ENCODE results near the gene TMBIM4. TPM values are rescaled to one million over a fixed set of nuclear protein-coding genes. Genes with fewer than 3 reads are reported as not detected.
A peak's percentile ranks its signal among the peaks of the same experiment; 100 is the strongest.

TMBIM4 gene
- total RNA-seq, 1 donor from 2014 or later: 34.1 TPM

- Mint-ChIP-seq H3K27ac (ENCODE audit: unreplicated experiment) (no peak overlapping the region), H3K9me3 (ENCODE audit: low read depth) (no peaks in the 10 kb centered on the region), H3K4me1 (ENCODE audit: low read depth) (peaks cover 8% of the 10 kb centered on the region), H3K27me3 (ENCODE audit: low read depth) (peaks cover 1% of the 10 kb centered on the region), H3K36me3 (ENCODE audit: low read depth) (peaks cover 2% of the 10 kb centered on the region), H3K4me3 (ENCODE audit: unreplicated experiment) (no peak overlapping the region)
- TF ChIP-seq, protein P1, sequence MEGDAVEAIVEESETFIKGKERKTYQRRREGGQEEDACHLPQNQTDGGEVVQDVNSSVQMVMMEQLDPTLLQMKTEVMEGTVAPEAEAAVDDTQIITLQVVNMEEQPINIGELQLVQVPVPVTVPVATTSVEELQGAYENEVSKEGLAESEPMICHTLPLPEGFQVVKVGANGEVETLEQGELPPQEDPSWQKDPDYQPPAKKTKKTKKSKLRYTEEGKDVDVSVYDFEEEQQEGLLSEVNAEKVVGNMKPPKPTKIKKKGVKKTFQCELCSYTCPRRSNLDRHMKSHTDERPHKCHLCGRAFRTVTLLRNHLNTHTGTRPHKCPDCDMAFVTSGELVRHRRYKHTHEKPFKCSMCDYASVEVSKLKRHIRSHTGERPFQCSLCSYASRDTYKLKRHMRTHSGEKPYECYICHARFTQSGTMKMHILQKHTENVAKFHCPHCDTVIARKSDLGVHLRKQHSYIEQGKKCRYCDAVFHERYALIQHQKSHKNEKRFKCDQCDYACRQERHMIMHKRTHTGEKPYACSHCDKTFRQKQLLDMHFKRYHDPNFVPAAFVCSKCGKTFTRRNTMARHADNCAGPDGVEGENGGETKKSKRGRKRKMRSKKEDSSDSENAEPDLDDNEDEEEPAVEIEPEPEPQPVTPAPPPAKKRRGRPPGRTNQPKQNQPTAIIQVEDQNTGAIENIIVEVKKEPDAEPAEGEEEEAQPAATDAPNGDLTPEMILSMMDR (IDR thresholded peaks at IDR 0.05): peak; percentile 32
- no peak for DNase-seq (ENCODE audit: low spot score)
Measured at GRCh38 chr12:66149702-66150398, 19.9 kb downstream of the TMBIM4 start.

- Mint-ChIP-seq H3K27me3 (ENCODE audit: low read depth) (no peaks in the 10 kb centered on the region), H3K4me3 (ENCODE audit: unreplicated experiment) (no peak overlapping the region), H3K4me1 (ENCODE audit: low read depth) (peaks cover 12% of the 10 kb centered on the region), H3K36me3 (ENCODE audit: low read depth) (peaks cover 18% of the 10 kb centered on the region), H3K9me3 (ENCODE audit: low read depth) (peaks cover 13% of the 10 kb centered on the region), H3K27ac (ENCODE audit: unreplicated experiment) (peak overlapping the region; percentile 68)
- TF ChIP-seq, protein P1 (IDR thresholded peaks at IDR 0.05): peak; percentile 82
- no peak for DNase-seq (ENCODE audit: low spot score)
Measured at GRCh38 chr12:66144791-66145754, 24.7 kb downstream of the TMBIM4 start.

GRCh38 chr12:66143868-66144267, 25.9 kb downstream of the TMBIM4 start:
- no peak for DNase-seq (ENCODE audit: low spot score)
- no peak overlapping the region for H3K27ac Mint-ChIP-seq (ENCODE audit: unreplicated experiment)
- TF ChIP-seq, protein P1 (IDR thresholded peaks at IDR 0.05): no peak
- no peaks in the 10 kb centered on the region for H3K27me3 Mint-ChIP-seq (ENCODE audit: low read depth)
- H3K9me3 Mint-ChIP-seq (ENCODE audit: low read depth): peaks cover 16% of the 10 kb centered on the region
- H3K36me3 Mint-ChIP-seq (ENCODE audit: low read depth): peaks cover 20% of the 10 kb centered on the region
- no peak overlapping the region for H3K4me3 Mint-ChIP-seq (ENCODE audit: unreplicated experiment)
- H3K4me1 Mint-ChIP-seq (ENCODE audit: low read depth): peaks cover 12% of the 10 kb centered on the region

DNA sequence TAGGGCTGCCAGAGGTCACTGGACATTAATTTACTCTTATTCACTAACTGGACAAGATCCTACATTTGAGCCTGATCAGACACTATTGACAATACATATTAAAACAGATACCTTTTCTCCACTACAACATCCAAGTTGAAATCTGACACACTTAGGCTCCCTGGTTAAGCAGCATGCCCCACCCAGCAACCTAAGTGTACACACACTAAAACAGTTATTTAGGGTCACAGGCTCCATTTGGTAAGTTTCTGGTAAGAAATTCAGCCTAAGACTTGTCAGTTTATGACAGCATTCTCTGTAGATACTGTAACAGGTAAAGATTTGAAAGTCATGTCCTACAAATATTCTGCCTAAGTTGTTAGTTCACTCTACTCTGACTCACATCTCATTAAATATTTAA, 27.0 kb downstream of the TMBIM4 start:
- peaks cover 16% of the 10 kb centered on the region for H3K9me3 Mint-ChIP-seq (ENCODE audit: low read depth)
- no peak overlapping the region for H3K4me3 Mint-ChIP-seq (ENCODE audit: unreplicated experiment)
- no peak for DNase-seq (ENCODE audit: low spot score)
- H3K27me3 Mint-ChIP-seq (ENCODE audit: low read depth): no peaks in the 10 kb centered on the region
- peaks cover 21% of the 10 kb centered on the region for H3K36me3 Mint-ChIP-seq (ENCODE audit: low read depth)
- no peak overlapping the region for H3K27ac Mint-ChIP-seq (ENCODE audit: unreplicated experiment)
- TF ChIP-seq, protein P1 (IDR thresholded peaks at IDR 0.05): no peak
- H3K4me1 Mint-ChIP-seq (ENCODE audit: low read depth): peaks cover 8% of the 10 kb centered on the region

- no peaks in the 10 kb centered on the region for H3K27me3 Mint-ChIP-seq (ENCODE audit: low read depth)
- H3K27ac Mint-ChIP-seq (ENCODE audit: unreplicated experiment): no peak overlapping the region
- TF ChIP-seq, protein P1 (IDR thresholded peaks at IDR 0.05): no peak
- no peak overlapping the region for H3K4me3 Mint-ChIP-seq (ENCODE audit: unreplicated experiment)
- DNase-seq (ENCODE audit: low spot score): no peak
- H3K36me3 Mint-ChIP-seq (ENCODE audit: low read depth): peaks cover 24% of the 10 kb centered on the region
- peaks cover 8% of the 10 kb centered on the region for H3K4me1 Mint-ChIP-seq (ENCODE audit: low read depth)
- peaks cover 16% of the 10 kb centered on the region for H3K9me3 Mint-ChIP-seq (ENCODE audit: low read depth)
Measured at GRCh38 chr12:66141299-66141698, 28.5 kb downstream of the TMBIM4 start.

Data from chondrocyte (in vitro differentiated cells).